NAMALWA (cell line): ENCODE data around the gene CIAO2B.
"Not testable (repeated sequence)": the region's sequence is repeated elsewhere in the genome, so short reads cannot be mapped to it uniquely, and the experiment has no call there.

Experiments used
- DNase-seq: peaks from one replicate; pipeline ENCODE4 v3.0.0-alpha.2; 2015; ENCODE audit warnings: low spot score

The CIAO2B gene

DNA sequence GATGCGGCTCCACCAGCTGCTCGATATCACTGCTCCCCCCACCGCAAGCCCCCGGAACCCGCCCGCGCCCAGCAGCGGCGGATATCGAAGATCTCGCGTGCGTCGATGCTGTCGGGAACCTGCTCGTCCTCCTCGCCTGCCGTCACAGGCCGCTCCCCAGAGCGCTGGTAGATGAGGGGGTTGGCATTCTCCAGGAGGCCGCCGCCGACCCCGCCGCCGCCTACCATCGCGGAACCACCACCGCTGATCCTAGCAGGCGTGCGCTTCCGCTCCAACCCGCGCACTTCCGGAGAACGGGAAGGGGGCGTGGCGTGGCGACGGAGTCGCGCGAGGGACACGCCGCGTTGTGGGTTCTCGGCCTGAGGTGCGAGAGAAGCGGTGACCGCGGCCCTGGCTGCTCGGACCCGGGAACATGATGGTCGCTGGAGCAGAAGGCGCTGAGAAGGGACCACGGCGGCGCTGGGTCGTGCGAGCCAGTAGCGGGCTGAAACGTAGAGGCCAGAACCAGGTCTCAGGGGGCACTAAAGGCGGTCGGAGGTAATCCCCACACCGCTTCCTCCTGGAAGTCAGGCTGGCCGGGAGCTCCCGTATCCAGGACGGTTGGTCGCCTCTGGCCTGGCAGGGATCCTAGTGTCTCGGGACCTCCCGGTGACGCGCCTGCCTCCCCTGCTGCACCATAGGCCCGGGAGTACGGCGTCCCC lies at the start of gene CIAO2B:
CIAO2B (minus strand) TSS at position 265 of the 701 bp plus-strand sequence; CDS start at position 227, 38 bp downstream.
- DNase-seq = peak; percentile 84

DNA sequence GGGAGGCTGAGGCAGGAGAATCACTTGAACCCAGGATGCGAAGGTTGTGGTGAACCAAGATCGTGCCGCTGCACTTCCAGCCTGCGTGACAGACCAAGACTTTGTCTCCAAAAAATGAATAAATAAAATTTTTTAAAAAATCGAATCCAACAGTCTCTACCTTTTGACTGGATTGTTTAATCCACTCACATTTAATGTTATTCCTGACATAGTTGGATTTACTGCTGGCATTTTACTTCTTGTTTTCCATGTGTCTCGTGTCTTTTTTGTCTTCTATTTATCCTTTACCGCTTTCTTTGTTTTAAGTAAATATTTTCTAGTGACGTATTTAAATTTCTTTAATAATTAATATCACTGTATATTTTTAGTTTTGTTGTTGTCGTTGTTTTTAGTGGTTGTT lies 48.8 kb upstream of the CIAO2B start:
- no peak for DNase-seq

DNA sequence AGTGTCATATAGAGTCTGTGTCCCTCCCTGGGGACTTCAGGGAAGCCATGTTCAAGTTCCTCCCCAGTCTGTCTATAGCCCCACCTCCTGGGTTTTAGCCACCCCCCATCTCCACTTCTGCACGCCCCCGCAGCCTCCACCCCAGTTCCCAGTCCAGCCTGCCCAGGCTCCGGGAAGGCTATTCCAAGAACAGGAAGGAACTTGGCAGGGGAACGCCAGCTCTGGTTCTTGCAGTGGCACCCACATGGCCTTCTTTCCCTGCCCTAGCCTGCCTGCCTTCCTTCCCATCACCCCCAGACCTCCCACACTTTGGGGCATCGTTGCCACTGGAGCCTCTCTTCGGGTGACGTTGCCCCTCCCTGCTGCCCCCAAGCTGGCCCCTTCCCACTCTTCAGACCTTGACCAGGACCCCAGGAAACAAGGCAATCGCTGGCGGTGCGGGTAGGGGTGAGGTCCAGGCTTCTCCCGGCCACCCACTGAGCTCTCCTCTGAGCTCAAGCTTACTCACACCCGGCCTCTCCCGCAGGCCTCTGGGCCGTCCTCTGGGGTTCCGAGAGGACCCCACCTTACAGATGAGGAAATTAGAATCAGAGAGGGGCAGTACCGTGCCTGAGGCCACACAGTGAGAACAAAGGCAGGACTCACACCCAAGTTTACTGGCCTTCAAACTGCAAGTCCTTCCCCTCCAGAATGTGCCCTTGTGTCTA lies 45.0 kb upstream of the CIAO2B start:
- no peak for DNase-seq

DNA sequence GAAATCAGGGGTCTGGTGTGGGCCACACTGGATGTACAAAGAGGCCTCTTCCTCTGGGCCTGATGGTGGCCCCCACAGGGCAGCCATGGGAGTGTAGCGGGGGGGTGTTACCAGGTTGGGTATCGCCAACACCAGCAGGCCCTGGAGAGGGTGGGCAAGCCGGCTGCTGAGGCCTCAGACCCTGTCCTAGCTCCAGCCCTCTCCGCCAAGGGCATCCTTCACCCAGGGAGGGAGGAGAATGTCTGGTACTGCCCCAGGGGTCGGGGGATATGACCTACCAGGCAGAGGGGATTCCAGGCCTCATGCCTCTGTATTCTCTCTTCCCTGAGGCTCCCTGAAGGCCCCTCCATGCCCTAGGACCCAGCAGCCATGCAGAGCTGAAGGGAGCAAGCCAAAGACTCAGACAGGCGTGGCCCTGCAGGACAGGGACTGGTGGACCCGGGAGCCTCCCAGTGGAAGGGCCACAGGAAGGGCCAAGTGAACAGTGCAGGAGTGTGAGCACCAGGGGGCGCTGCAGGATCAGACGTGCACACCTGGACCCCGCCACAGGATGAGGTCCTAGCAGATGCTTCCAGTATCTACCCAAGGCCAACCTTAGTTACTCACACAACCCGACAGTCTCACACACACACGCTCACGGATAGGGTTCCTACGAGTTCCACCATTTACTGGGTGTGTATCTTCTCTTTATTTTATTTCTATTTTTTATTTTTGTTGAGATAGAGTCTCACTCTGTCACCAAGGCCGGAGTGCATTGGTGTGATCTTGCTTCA lies 43.3 kb upstream of the CIAO2B start:
- peak; percentile 84 for DNase-seq

DNA sequence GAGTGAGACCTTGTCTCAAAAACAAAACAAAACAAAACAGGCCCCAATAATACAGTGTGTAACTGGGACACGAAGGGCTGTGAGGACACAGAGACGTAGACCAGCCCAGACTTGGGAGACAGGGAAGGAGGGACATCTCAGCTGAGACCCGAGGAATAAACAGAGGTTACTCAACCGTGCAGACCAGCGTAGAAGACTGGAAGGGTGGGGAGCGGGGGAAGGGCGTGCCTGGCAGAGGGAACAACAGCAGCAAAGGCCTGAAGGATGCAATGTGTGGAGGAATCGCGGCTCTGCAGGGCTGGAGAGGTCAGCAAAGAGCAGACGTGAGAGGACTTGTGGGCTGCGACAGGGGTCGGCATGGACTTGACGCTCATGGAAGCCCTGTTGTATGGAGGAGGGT lies 42.5 kb upstream of the CIAO2B start:
- DNase-seq = no peak

DNA sequence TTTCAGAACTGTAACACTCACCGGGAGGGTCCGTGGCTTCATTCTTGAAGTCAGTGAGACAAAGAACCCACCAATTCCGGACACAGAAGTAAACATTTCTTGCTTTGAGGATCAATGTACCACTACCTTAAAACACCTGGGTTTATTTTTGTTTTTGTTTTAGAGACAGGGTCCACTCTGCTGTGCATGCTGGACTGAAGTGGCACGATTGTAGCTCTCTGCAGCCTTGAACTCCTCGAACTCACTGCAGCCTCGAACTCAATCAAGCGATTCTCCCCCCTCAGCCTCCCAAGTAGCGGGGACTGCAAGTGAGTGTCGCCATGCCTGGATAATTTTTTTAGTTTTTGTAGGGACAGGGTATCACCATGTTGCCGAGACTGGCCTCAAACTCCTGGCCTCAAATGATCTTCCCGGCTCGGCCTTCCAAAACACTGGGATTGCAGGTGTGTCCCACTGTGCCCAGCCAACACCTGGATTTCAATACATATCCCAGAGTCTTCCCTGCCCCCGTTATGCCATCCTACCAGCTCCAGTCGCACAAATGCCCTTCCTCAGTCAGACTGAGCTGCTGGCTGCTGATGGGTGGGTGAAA lies 41.2 kb upstream of the CIAO2B start:
- no peak for DNase-seq

DNA sequence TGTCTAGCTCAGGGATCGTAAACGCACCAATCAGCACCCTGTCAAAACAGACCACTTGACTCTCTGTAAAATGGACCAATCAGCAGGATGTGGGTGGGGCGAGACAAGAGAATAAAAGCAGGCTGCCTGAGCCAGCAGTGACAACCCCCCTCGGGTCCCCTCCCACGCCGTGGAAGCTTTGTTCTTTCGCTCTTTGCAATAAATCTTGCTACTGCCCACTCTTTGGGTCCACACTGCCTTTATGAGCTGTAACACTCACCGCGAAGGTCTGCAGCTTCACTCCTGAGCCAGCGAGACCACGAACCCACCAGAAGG lies 40.7 kb upstream of the CIAO2B start:
- DNase-seq = peak; percentile 26

DNA sequence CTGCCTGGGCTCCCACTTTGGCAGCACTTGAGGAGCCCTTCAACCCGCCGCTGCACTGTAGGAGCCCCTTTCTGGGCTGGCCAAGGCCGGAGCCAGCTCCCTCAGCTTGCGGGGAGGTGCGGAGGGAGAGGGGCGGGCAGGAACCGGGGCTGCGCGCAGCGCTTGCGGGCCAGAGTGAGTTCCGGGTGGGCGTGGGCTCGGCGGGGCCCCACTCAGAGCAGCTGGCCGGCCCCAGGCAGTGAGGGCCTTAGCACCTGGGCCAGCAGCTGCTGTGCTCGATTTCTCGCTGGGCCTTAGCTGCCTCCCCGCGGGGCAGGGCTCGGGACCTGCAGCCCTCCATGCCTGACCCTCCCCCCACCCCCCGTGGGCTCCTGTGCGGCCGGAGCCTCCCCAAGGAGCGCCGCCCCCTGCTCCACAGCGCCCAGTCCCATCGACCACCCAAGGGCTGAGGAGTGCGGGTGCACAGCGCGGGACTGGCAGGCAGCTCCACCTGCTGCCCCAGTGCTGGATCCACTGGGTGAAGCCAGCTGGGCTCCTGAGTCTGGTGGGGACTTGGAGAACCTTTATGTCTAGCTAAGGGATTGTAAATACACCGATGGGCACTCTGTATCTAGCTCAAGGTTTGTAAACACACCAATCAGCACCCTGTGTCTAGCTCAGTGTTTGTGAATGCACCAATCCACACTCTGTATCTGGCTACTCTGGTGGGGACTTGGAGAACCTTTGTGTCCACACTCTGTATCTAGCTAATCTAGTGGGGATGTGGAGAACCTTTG lies 40.1 kb upstream of the CIAO2B start:
- DNase-seq = not testable (repeated sequence)

DNA sequence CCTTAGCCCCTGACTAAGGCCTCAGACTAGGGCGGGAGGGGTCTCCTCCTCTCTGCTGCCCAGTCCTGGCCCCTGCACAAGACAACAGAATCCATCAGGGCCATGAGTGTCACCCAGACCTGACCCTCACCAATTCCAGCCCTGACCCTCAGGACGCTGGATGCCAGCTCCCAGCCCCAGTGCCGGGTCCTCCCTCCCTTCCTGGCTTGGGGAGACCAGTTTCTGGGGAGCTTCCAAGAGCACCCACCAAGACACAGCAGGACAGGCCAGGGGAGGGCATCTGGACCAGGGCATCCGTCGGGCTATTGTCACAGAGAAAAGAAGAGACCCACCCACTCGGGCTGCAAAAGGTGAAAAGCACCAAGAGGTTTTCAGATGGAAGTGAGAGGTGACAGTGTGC lies 39.5 kb upstream of the CIAO2B start:
- no peak for DNase-seq

DNA sequence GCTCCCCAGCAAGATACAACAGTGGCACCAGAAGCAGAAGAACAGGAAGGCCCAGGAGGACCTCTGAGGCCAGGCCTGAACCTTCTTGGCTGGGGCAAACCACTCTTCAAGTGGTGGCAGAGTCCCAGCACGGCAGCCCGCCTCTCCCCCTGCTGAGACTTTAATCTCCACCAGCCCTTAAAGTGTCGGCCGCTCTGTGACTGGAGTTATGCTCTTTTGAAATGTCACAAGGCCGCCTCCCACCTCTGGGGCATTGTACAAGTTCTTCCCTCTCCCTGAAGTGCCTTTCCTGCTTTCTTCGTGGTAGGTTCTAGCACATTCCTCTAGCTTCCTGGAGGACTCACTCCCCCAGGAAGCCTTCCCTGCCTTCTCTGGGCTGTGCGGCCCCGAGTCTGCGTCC lies 38.8 kb upstream of the CIAO2B start:
- no peak for DNase-seq

DNA sequence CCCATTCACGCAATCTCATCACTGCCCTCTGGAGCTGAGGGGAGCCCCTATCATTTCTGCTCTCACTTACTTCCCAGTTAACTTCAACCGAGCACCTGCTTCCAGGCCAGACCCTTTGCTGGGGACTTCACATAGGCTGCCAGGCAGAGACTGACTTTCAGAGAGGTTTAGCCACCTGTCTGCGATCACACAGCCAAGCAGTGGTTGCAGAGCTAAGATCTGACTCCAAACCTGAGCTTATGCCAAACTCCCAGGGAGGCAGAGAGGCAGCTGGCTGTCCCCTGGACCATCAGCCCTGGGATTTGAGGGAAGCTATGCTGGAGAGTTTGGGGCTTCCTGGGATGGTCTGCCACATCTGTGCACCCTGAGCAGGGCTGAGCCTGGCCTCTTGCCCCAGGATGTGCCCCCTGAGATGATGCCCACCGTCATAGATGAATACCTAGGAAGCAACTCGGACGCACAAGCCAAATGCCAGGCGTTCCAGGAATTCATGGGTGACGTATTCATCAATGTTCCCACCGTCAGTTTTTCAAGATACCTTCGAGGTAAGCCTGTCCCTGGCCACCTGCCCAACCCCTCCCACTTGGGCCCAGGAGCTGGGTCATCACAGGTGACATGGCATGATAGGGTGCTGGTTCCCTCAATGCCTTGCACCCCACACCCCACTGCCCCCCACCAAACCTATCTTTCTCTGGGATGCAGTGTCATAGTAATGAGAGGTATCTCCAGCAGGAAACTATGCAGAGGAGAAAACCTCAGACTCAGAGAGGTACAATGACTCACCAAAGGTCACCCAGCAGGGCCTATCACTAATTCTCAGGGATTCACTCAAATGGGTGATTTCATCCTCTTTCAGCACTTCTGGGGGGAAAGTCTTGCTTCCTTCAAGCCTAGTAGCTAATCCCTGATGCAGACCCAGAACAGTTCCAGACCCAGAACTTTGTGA lies 36.8 kb upstream of the CIAO2B start:
- no peak for DNase-seq

DNA sequence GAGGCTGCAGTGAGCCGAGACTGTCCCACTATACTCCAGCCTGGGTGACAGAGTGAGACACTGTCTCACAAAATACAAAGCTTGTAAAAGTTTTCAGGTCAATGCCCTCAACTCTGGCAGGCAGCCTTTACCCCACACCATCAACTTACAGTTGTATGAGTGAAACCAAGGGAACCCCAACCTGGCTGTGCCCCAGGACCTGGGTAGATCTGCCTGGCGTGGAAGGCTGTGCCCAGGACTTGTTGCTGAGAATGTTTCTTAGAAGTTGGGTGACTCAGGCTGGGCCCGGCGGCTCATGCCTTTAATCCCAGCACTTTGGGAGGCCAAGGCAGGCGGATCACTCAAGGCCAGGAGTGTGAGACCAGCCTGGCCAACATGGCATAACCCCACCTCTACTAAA lies 34.6 kb upstream of the CIAO2B start:
- DNase-seq = no peak

DNA sequence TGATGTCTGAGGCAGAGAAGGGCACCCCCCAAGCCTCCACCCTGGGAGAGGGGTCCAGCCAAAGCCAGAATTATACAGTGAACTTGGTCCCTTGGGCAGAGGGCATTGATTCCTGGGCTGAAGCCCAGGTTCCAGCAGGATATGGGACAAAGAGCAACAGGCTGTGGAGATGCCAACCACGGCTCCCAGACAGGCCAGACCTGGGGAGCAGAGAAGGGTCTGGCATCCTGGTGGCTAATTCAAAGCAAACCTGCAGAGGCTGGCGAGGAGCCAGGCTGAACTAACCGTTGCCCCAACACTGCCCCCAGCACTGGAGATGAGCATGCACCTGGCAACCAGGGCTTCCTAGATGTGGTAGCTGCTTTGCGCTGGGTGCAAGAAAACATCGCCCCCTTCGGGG lies 29.8 kb upstream of the CIAO2B start:
- DNase-seq = no peak

DNA sequence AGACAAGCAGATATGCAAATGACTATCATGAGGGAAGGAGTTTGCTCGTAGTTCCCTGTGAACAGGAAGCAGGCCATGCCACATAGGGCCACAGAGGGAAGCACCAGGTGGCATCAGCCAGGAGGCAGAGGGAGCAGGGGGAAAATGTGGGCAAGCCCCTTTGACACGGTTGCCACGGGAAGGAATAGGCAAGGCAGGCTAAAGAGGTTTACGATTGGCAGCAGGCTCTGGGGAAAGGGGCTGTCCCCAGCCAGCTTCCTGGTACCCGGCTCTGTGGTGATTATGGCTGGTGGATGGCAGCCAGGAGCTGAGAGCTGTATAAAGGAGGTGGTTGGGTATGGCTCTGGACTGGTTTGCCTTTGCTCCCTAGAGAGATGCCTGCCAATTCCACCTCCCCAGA lies 27.7 kb upstream of the CIAO2B start:
- peak; percentile 19 for DNase-seq

DNA sequence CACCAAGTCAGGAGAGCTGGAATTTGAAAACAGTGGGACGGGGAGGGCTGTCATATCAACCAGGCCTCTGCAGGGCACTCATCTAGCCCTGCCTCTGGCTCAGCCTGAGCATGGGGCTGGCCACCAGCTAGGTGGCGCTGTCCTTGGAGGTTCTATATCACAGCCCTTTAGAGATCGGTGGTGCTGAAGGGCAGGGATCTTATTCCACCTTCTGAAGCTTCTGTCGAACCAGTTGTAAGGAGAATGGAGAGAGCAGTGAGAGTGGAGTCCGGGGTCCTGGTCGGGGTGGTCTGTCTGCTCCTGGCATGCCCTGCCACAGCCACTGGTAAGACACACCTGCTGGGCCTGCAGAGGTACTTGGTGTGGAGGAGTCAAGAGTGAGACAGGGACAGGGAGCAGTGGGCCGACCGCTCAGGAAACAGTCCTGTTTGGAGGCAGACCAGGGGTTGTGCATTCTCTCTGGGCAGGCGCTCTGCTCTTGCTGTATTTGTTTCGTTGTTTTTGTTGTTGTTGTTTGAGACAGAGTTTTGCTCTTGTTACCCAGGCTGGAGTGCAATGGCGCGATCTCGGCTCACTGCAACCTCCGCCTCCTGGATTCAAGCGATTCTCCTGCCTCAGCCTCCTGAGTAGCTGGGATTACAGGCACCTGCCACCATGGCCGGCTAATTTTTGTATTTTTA lies 27.0 kb upstream of the CIAO2B start, which contains the start of gene CES3:
CES3 (plus strand) TSS at position 202 of the 680 bp plus-strand sequence; CDS start at position 244, 42 bp downstream.
- peak; percentile 90 for DNase-seq

DNA sequence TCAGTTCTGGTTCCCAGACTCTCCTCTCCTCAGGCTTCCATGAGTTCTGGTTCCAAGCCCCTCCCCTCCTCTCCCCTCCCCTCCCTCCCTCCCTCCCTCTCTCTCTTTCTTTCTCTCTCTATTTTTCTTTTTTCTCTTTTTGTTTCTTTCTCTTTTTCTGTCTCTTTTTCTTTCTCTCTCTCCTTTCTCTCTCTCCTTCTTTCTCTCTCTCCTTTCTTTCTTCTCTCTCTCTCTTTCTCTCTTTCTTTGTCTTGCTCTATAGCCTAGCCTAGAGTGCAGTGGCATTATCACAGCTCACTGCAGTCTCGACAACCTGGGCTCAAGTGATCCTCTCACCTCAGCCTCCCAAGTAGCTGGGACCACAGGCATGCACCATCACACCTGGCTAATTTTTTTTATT lies 26.1 kb upstream of the CIAO2B start:
- no peak for DNase-seq

DNA sequence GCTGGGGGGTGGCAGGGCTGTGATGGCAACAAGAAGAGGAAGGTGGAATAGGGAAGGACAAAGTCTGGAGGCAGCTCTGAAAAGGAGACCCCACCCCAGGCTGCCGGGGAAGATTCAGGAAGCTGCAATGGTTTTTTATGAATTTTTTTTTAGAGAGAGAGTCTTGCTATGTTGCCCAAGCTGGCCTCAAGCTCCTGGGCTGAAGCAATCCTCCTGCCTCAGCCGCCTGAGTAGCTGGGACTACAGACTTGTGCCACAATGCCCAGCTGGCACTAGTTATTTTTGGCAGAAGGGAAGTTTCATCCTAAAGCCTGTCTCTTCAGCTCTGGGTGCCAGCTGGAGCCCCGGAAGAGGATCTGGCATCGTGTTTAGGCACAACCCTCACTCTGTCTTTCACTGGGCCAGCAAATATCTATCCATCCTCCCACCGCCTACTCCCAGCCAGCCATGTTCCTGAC lies 25.5 kb upstream of the CIAO2B start:
- no peak for DNase-seq

DNA sequence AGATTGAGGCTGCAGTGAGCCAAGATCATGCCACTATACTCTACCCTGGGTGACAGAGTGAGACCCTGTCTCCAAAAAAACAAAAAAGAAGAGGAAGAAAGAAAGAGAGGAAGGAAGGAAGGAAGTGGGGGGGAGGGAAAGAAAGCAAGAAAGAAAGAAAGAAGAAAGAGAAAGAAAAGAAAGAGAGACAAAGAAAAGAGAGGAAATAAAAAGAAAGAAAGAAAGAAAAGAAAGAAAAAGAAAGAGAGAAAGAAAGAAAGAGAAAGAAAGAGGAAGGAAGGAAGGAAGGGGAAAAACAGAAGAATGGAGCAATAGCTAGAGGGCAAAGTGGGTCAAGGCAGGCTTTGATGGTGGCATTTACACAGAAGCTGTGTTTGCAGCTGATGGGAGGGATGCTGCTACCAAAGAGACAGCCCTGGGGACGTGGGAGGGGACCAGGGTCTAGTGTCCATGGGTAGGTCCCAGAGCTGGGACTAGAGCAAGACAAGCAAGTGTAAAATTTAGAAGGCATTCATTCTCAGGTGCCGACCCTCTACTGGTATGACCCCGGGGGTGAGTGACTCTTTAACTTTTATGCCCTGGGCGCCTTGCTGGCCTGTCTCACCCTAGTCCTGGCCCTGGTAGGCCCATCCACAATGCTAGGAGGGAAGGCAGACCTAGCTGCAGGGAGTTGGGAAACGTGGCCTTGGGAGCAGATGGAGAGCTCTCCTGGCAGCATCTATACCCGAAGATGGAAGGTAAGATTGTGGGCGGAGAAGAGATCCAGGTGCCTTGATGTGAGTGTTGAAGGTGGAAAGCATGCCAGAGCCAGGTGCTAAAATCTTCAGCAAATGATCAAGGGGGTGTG lies 24.9 kb upstream of the CIAO2B start:
- DNase-seq = no peak

DNA sequence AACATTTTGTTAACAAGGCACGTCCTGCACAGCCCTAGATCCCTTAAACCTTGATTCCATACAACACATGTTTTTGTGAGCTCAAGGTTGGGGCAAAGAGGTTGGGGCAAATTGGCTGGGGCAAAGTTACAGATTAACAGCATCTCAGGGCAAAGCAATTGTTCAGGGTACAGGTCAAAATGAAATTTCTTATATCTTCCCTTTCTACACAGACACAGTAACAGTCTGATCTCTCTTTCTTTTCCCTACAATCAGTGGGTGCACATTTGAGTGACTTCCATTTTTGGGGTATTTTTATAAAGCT lies 21.9 kb upstream of the CIAO2B start:
- DNase-seq = not testable (repeated sequence)
